ENCODE data around the gene HSPB8.

- TF ChIP-seq USF2 (IDR thresholded peaks at IDR 0.05; ENCODE audit: borderline replicate concordance, low read depth, low read length) (no peak), CTCF (IDR thresholded peaks at IDR 0.05) (no peak), POLR2AphosphoS5 (IDR thresholded peaks at IDR 0.05; ENCODE audit: low read depth, low read length) (no peak), MAX (IDR thresholded peaks at IDR 0.05; ENCODE audit: low read depth) (no peak), USF1 (IDR thresholded peaks at IDR 0.05; ENCODE audit: borderline replicate concordance, low read depth) (no peak), FOSL2 (IDR thresholded peaks at IDR 0.05; ENCODE audit: borderline replicate concordance, low read depth) (no peak), ELF1 (IDR thresholded peaks at IDR 0.05) (no peak), PBX3 (IDR thresholded peaks at IDR 0.05) (no peak), RCOR1 (IDR thresholded peaks at IDR 0.05; ENCODE audit: low read length) (no peak), SIN3A (IDR thresholded peaks at IDR 0.05; ENCODE audit: borderline replicate concordance, low read depth, low read length) (no peak), JUND (IDR thresholded peaks at IDR 0.05) (no peak), NFIC (IDR thresholded peaks at IDR 0.05; ENCODE audit: borderline replicate concordance) (no peak), EZH2phosphoT487 (IDR thresholded peaks at IDR 0.05; ENCODE audit: borderline replicate concordance, low read depth) (no peak)
These were observed 62.9 kb downstream of the HSPB8 start for GRCh38 chr12:119241580-119242169.

Data from SK-N-SH (cell line).